Stimulated activated CD8-positive, alpha-beta memory T cell treated with anti-CD3 and anti-CD28 coated beads, Interleukin-4, amount 100 ng/mL, for 4 hours (primary cell): ENCODE results near the gene WDR12.
"Not testable (repeated sequence)": the region's sequence is repeated elsewhere in the genome, so short reads cannot be mapped to it uniquely, and the experiment has no call there.

Source experiments
- DNase-seq, 2 donors: peaks; one replicate each; pipeline ENCODE4 v3.0.0-alpha.2; 2020; ENCODE audit warnings: low read depth in 2 of 2, low spot score in 1 of 2

The WDR12 gene

DNA sequence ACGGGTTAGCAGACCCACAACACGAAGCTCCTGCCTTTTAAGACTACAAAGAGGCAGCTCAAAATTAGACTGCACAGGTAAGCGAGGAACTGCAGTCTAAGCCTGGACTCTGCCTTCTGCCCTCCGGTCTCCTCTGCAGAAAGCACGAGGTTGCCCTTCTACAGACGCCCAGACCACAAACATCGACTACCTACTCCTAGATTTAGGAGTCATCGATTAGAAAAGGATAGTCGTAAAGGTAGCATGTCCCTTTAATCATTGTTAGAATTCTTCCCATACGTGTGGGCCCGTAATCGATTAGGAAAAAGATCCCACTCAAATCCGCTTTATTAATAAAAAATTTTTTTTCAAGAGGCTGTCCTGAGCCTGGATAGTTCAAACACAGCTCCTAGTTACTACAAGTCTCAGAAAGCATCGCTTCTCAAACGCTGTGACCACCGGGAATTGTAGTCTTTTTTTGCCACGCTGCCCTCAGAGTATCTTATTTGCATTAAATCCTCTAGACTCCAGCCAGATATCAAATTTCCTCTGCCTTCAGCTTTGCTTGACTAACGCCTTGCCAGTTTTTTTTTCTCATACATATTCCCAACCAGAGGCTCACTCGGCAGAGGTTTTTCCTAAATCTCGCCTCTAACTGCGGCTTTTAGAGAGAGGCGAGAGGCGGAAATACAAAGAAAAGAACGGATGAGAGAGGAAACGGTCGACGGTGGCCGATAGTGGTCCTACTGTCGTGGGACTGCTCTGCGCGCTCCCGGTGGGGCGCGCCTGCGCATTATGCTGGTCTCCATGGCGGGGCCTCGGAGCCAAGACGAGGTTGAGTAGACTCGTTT lies at the start of gene WDR12, which contains the start of gene CARF:
TSS of gene WDR12 (minus strand) at position 162 of the 830 bp plus-strand sequence. CDS start 197 bp downstream, outside the sequence.
TSS of gene CARF (plus strand) at position 764 of the 830 bp plus-strand sequence. CDS start 29,628 bp downstream, outside the sequence.
- DNase-seq, result peak; percentile 70 to 81

DNA sequence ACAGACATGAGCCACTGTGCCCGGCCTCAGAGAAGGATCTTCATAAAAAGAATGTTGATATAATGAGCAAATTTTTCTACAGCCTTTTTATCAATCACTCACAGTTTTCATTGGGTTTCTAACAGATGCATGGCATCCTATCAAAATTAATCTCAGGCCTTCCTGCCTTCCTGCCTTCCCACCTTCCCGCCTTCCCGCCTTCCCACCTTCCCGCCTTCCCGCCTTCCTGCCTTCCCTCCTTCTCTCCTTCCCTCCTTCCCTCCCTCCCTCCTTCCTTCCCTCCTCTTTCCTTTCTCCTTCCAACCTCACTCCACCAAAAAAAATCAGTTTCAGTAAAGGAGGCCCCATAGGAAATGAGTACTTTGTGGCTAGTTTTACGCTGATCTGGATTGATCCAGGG lies 49.1 kb upstream of the WDR12 start:
- no peak for DNase-seq

DNA sequence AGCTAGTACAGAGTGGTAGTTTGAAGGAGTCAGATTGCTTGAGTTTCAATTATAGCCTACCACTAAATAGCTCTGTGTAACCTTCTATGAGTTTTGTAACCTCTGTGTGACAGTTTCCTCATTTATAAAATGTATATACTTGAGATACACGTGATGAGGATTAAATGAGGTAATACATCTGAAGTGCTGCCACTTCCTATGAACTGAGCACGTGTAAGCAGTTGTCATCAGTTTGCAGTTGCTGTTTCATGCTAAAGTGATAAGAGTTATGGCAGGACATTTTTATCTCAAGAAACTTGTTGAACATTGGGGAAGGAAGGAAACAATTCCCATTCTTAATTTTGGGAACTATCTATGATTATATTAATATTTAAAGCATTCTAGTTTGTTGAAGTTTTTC lies 39.1 kb upstream of the WDR12 start:
- DNase-seq, result no peak

DNA sequence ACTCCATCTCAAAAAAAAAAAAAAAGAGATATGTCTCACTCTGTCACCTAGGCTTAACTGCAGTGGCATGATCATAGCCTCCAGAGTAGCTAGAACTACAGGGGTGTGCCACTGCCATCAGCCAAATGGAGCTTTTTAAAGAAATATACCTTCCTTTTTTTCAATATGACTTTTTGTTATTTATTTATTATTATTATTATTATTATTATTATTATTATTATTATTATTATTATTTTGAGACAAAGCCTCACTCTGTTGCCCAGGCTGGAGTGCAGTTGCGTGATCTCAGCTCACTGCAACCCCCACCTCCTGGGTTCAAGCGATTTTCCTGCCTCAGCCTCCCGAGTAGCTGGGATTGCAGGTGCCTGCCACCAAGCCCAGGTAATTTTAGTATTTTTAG lies 37.9 kb upstream of the WDR12 start:
- not testable (repeated sequence) for DNase-seq

DNA sequence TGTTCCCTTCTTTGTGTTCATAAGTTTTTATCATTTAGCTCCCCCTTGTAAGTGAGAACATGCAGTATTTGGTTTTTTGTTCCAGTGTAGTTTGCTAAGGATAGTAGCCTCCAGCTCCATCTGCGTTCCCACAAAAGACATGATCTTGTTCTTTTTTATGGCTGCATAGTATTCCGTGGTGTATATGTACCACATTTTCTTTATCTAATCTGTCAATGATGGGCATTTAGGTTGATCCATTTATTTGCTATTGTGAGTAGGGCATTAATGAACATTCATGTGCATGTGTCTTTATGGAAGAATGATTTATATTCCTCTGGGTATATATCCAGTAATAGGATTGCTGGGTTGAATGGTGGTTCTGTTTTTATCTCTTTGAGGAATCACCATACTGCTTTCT lies 34.0 kb upstream of the WDR12 start:
- no peak for DNase-seq

DNA sequence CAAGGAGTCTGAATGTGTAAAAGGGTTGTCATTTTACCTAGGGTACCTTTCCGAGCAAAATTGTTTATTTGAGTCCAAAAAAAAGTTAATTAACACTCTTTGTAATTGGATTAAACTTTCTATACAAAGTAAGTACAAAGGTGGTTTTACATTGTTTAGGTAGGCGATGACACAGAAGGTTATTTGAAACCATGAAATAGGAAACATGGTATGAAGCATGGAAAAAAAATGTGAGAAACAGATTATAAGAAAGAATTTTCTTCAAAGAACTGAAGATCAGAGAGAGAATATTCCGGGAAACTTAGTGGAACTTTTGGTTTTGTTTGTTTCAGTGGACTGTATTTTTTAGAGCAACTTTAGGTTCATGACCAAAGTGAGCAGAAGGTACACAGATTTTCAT lies 33.3 kb upstream of the WDR12 start:
- no peak for DNase-seq

DNA sequence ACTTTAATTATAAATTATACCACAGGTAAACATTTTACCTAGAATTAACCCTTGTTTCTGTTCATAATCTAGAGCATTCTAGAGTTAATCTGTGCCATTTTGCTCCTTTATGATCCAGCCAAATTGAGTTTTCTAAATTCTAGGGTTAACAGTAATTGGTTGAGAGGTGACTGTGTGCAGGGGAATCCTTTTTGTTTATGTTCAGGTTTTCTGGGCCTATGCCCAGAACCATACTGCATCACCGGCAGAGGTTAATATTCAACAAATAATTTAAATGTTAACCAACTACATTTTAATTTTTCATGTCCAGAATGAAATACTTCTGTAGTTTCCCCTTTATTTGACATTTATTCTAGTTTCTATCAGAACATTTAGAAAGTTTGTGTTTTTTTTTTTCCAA lies 32.9 kb upstream of the WDR12 start:
- DNase-seq, result no peak

DNA sequence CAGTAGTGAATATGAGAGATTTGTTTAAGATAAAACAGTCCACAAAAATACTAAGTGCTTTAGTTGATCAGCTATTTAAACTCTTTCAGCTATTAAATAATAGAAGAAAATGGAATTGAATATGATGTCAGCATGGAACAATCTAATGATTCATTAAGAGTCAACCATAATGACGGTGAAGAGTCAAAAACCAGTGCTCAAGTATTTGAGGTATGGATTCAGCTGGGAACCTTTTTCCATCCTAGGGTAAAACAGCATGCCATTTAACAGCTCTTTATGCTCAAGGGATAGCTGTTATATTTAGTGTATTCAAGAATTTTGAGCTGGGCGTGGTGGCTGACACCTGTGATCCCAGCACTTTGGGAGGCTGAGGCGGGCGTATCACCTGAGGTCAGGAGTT lies 30.3 kb upstream of the WDR12 start:
- DNase-seq, result no peak

DNA sequence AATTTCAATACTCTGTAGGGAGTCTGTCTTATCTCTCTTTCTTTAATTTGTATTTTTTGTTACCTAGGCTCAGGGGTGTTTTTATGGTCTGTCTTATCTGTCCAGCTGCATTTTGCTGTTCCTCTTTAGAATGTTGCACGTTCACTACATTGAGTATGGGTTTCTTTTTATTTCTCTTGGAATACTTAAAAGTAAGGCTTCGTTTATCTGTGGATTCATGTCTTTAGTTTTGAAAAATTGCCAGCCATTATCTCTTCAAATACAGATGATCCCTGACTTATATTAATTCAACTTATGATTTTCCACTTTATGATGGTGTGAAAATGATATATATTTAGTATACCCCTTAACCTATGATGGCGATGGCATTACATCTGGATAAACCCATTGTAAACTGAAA lies 27.5 kb upstream of the WDR12 start:
- no peak for DNase-seq

DNA sequence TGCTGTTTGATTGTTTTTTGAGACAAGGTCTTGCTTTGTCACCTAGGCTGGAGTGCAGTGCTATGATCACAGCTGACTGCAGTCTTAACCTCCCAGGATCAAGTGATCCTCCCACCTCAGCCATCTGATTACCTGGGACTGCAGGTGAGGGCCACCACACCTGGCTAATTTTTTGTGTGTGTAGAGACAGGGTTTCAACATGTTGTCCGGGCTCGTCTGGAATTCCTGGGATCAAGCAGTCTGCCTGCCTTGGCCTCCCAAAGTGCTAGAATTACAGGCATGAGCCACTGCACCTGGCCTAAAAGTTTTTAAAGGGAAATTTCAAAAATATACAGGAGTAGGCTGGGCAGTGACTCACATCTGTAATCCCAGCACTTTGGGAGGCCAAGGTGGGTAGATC lies 23.0 kb upstream of the WDR12 start:
- no peak for DNase-seq

DNA sequence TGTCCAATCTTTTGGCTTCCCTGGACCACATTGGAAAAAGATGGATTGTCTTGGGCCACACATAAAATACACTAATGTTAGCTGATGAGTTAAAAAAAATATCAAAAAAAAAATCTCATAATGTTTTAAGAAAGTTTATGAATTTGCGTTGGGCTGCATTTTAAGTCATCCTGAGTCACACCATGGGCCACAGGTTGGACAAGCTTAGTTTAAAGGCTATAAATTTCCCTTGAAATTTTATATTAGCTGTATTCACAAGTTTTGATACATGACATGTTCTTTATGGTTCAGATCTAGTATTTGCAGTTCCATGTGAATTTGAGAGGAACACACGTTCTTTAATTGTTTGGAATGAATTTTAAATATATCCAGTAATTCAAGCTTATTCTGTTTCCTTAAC lies 22.5 kb upstream of the WDR12 start:
- no peak for DNase-seq

DNA sequence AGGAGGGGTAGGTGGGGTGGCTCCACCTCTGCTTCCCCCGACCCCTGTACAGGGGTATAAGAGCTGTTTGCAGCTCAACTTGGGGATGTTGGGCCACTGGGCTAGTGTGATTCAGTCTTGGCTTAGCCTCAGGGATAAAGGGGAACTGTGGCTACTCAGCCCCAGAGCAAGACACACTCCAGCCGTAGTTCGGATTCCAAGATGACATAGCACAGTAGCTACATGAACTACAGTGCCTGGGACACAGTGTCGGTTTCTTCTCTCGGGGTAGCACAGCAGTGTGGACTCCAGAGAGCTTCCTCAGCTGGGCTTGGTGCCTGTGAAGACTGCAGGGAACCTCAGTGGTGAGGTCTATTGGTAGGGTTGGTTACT lies 21.7 kb upstream of the WDR12 start:
- DNase-seq, result no peak

DNA sequence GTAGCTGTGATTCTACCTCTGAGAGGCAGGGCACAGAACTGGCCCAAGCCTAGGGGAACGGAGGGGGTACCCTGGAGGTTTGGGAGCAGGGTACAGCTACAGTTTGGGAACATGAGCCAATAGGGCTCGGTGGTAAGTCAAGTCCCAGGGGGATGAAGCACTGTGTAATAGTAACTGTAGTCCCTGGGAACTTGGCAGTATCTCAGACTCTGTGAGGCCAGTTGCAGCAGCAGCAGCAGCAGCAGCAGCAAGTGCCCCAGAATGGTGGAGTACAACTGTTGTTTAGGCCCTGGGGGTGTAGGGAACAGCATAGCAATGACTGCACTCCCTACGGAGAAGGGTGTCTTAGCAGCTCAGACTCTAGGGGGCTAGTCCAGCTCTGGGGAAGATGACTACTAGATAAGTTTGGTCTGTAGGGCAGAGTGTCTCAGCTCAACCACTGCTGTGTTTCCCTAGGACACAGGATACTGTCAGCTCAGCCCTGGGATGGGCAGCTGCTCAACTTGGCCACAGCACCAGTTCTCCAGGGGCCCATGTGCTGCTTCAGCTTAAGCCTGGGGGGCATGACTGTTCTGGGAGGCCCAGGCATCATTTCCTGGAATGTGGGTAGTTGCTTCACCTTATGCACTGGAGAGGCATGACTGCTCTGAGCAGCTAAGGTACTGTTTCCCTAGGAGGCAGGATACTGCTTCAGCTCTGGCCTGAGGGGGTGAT lies 21.1 kb upstream of the WDR12 start:
- DNase-seq, result no peak

DNA sequence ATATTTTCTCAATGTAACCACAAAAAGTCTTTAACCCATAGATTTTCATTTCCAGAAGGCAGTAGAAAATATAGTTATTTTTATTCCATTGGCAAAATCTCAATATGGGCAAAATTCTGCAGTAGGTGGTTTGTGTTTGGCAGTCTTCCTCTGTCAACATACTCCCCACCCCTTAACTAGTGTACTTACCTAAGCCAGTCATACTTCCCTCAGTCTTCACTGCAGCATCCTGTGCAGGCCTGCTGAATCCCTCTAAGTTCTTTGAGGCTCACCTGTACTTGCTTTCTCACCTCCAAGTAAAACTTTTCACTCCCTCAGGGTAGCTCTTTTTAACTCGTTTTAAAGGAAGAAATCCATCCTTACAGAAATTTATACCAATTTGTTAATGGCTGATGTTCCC lies 7.4 kb upstream of the WDR12 start:
- no peak for DNase-seq

DNA sequence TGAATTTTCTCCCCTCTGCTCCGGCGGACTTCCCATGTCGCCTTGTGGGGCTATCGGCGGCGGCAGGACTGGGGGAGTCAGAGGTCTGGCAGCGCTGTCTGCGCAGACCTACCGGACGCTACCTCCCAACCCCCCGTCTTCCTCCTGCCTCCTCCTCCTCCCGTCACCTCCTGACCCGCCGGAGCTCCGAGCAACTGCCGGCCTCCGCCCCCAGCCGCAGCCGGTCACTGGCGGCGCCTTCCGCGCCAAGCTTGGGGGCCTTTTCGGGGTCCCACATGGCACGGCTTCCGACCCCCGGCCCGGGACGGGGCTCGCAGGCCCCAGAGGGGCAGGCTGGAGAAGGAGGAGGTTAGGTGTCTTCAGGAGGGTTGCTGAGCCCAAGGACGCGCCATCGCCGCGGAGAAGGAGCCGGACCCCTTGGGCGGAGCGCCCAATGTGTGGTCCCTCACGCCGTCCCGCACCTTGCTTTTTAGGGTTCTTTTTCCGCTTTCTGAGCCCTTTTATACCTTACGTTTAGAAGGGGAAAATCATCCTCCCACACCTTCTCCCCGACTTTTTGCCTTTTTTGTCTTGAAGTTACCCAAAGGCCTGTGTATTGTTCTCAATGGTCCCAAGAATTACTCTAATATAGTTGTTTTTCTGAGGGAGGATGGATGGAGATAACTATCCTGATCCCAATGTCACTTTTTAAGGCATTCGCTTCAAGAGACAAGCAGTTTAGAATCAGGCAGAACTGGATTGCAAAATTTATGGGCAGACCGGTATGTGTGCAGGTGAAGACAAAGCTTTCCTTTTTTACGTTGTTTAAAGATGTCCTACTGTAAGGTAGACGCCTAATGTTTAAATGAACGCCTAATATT lies 1.1 kb upstream of the WDR12 start:
- DNase-seq, result not testable (repeated sequence)

DNA sequence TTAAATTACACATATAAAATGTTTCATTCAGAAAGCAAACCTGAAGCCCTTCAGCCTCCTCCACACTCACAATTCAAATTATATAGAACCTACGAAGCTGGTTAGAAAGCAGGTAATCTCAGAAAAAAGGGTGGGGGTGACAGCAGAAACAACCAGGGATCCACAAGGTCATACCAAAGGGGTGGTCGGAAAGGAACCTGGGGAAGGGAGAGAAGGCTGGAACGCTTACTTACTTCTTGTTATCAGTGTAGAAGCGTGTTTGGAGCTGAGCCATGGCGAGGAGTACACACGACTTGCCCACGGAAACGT lies 316 bp downstream of the WDR12 start:
- DNase-seq, result no peak

DNA sequence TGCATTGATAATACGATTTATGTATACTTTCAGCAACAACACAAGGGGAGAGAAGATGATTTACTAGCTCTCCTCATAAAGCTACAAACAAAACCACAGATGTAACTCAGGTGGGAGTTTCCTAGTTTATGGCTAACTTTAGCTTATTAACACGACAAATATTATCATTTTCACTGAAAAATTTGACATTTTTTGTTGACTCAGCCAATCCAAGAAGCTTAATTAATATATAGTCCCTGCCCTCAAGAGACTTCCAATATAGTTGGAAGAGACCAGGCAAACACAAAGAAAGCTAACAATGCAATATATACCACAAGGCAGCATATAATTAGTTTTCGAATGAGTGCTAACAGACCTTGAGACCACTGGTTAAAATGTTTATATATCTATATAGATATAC lies 775 bp downstream of the WDR12 start:
- no peak for DNase-seq

DNA sequence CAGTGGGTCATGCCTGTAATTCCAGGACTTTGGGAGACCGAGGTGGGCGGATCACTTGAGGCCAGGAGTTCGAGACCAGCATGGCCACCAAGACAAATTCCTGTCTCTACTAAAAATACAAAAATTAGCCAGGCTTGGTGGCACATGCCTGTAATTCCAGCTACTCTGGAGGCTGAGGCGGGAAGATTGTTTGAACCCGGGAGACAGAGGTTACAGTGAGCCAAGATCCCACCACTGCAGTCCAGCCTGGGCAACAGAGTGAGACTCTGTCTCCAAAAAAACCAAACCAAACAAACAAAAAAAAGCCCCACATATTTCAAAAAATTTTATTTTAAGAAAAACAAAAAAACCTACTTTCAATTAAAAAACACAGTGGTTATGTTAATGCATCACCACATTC lies 1.2 kb downstream of the WDR12 start:
- DNase-seq, result not testable (repeated sequence)

DNA sequence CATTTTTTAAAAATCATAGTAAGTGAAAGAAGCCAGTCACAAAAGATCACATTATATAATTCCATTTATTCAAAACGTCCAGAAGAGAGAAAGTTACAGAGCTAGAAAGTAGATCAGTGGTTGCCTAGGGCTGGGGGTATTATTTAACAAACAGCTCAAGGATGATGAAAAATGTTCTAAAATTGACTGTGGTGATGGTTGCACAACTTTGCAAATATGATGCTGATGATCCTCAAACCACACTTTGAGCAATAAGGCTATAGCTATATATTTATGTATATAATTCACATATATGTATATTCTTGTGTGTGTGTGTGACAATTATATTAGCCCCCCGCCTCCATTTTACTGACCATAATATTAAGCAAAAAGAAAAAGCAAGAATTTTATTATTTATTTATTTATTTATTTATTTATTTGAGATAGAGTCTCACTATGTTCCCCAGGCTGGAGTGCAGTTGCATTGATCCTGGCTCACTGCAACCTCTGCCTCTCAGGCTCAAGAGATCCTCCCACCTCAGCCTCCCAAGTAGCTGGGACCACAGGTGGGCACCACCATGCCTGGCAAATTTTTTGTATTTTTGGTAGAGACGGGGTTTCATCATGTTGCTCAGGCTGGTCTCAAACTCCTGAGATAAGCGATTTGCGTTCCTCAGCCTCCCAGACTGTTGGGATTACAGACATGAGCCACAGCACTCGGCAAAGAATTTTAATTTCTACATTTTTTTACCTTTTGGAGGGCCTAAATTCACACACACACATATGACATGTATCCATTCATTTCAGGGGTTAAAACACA lies 1.9 kb downstream of the WDR12 start:
- DNase-seq, result no peak

DNA sequence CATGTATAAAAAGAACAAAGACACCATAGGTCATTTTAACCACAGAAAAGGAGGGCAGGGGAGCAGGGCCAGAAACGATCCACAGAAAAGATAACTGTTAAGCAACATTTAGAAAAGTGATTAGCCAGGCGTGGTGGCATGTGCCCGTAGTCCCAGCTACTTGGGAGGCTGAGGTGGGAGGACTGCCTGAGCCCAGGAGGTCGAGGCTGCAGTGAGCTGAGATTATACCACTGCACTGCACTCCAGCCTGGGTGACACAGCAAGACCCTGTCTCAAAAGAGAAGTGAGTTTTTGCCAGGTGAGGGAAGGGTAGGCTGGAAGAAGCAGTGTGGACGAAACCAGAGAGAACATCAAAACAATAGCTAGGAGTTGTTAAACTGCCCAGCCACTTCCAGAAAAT lies 3.3 kb downstream of the WDR12 start:
- DNase-seq, result no peak

DNA sequence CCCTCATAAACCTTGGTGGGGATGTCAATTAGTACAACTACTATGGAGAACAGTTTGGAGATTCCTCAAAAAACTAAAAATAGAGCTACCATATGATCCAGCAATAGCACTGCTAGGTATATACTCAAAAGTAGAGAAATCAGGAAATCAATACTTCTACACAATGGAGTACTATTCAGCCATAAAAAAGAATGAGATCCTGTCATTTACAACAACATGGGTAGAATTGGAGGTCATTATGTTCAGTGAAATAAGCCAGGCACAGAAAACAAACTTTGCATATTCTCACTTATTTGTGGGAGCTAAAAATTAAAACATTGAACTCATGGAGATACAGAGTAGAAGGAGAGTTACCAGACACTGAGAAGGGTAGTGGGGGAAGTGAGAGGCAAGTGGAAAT lies 6.0 kb downstream of the WDR12 start:
- not testable (repeated sequence) for DNase-seq
